Coronary artery (tissue), 2 donors: ENCODE measurements around the gene YBX3.

ENCODE experiments used
- DNase-seq: peaks from one replicate; pipeline ENCODE4 v3.0.0-alpha.2; 2017; ENCODE audit warnings: low spot score
- H3K27ac ChIP-seq, 2 donors: fragments of 200-600 bp; sonication (generic); one replicate each; pipeline ENCODE4 v1.5.1; 2016 to 2019
- H3K4me3 ChIP-seq: fragments of 200-600 bp; sonication (generic); 2 replicates; pipeline ENCODE4 v1.5.1; 2016; ENCODE audit warnings: mild to moderate bottlenecking, moderate library complexity
- CTCF ChIP-seq: fragments of 200-600 bp; sonication (generic); IDR thresholded peaks from one replicate; pipeline ENCODE4 v1.5.1; 2019; ENCODE audit warnings: antibody characterized with exemption

Gene YBX3

GRCh38 chr12:10717410-10717809 lies 5.7 kb downstream of the YBX3 start:
- peak overlapping the region; percentile 13 for H3K4me3 ChIP-seq
- DNase-seq: no peak

GRCh38 chr12:10716704-10717315 lies 6.3 kb downstream of the YBX3 start:
- H3K27ac ChIP-seq: peak overlapping the region; percentile 53 to 75
- H3K4me3 ChIP-seq: peak overlapping the region; percentile 13
- peak; percentile 93 for DNase-seq
- no peak for TF ChIP-seq CTCF

More at GRCh38 chr12:10717410-10717809, 5.7 kb downstream of the YBX3 start:
- H3K27ac ChIP-seq: peak overlapping the region; percentile 53 to 75
- no peak for TF ChIP-seq CTCF

- DNase-seq: no peak
- no peak for TF ChIP-seq CTCF
- Histone ChIP-seq H3K4me3 (peak overlapping the region; percentile 13), H3K27ac (peak overlapping the region; percentile 53 to 75)
These were observed 6.8 kb downstream of the YBX3 start for GRCh38 chr12:10716277-10716676.

GRCh38 chr12:10715491-10715890 lies 7.6 kb downstream of the YBX3 start:
- Histone ChIP-seq H3K4me3 (no peak overlapping the region), H3K27ac (peak overlapping the region in 1 of 2 donors; percentile 53)
- TF ChIP-seq CTCF: no peak
- no peak for DNase-seq

- no peak overlapping the region for H3K4me3 ChIP-seq
- DNase-seq: no peak
- no peak overlapping the region for H3K27ac ChIP-seq
- no peak for TF ChIP-seq CTCF
These were observed 13.3 kb downstream of the YBX3 start for GRCh38 chr12:10709808-10710207.

- TF ChIP-seq CTCF: no peak
These were observed 14.3 kb downstream of the YBX3 start for GRCh38 chr12:10708862-10709261.

GRCh38 chr12:10705655-10706054 lies 17.5 kb downstream of the YBX3 start:
- TF ChIP-seq CTCF: no peak
- DNase-seq: no peak
- no peak overlapping the region for H3K4me3 ChIP-seq
- H3K27ac ChIP-seq: no peak overlapping the region

More at GRCh38 chr12:10708862-10709261, 14.3 kb downstream of the YBX3 start:
- Histone ChIP-seq H3K4me3 (no peak overlapping the region), H3K27ac (peak overlapping the region in 1 of 2 donors; percentile 11)
- DNase-seq: no peak
